ENCODE measurements around the gene NIPA2.

Gene NIPA2

GRCh38 chr15:22902046-22902445, 63.6 kb downstream of the NIPA2 start:
- DNase-seq (ENCODE audit: low read depth in 1 of 2, low spot score in 1 of 2) = no peak

DNA sequence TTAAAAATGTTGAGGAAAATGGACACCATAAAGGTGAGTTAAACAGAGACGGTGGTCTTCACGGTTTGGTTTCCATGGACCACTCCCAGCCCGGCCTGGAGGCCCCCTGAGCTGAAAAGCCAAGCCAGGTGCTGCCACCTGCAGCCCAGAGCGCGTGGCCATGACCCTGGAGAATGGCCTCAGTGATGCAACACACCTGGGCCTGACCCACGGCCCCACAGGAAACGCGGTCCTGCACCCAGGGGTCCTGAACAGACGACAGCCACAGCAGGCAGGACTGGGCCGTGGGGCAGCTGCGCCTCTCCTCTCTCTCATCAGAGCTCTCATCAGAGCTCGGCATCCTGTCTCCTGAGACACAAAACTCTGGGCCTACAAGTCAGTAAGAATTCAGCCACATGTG, 64.1 kb downstream of the NIPA2 start:
- no peak for DNase-seq (ENCODE audit: low read depth in 1 of 2, low spot score in 1 of 2)

DNA sequence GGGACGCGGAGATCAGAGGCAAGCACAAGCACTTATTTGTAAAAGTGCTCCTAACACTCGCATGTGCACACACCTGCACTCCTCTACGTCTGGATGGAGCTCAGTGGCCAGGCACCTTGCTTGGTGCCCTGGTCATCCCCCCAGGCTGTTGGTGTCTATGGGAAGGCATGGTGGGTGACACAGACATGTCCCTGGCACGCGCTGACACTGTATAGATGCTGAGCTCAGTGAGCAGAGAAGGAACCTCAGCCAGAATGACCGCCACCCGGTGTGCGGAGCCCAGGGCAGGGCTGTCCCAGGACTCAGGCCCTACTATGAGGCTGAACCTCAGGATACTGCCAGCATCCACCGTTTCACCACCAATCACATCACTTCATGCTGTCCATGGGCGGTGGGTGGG, 64.5 kb downstream of the NIPA2 start:
- DNase-seq (ENCODE audit: low read depth in 1 of 2, low spot score in 1 of 2) = no peak

GRCh38 chr15:22903427-22903826, 65.0 kb downstream of the NIPA2 start:
- DNase-seq (ENCODE audit: low read depth in 1 of 2, low spot score in 1 of 2) = no peak

DNA sequence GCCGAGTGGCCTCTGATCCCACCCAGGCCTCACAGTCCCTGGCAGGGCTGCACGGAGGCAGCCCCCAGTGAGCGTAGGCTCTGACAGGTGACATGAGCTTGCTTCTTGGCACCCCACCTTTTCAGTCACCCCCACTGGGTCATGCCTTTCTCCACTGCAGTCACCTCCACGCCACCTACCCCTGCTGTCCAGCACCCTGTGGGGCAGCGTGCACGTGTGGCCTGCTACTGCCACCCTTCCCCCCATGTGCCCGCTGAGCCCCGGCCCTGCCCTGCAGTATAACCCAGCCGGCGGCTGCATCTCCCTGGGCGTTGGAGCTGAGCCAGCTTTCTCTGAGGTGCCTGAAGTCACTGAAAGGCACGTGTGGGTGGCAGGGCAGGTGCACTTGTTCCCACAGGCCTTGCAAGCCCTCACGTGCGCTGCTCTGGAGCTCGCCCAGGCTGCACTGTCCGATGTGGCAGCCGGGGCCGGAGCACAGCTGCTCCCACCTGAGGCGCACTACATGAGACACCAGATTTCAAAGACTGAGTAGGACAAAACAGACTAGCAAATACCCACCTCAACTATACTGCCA, 65.6 kb downstream of the NIPA2 start:
- no peak for DNase-seq (ENCODE audit: low read depth in 1 of 2, low spot score in 1 of 2)

GRCh38 chr15:22904736-22905135, 66.3 kb downstream of the NIPA2 start:
- DNase-seq (ENCODE audit: low read depth in 1 of 2, low spot score in 1 of 2) = no peak

- no peak for DNase-seq (ENCODE audit: low read depth in 1 of 2, low spot score in 1 of 2)
Measured at GRCh38 chr15:22907161-22907950, 68.9 kb downstream of the NIPA2 start.

GRCh38 chr15:22908830-22909229, 70.4 kb downstream of the NIPA2 start:
- DNase-seq (ENCODE audit: low read depth in 1 of 2, low spot score in 1 of 2) = no peak

DNA sequence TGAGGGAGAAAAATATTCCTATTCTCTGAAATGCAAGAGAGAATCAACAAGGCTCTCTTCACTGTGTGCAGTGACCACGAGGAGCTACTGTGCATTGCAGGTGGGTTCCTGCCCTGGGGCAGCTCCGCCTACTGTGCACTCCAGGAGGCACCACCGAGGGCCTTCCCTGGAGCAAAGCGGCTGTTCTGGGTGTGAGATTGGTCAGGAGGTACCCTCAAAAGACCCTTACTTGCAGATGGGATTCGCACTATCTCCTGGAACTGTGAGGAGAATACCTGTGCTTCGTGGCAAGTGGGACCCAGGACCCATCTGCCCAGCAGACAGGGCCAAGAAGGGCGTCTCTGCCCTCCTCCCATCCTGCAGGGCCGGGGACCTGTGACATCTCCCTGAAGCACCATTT, 72.8 kb downstream of the NIPA2 start:
- DNase-seq (ENCODE audit: low read depth in 1 of 2, low spot score in 1 of 2) = no peak

DNA sequence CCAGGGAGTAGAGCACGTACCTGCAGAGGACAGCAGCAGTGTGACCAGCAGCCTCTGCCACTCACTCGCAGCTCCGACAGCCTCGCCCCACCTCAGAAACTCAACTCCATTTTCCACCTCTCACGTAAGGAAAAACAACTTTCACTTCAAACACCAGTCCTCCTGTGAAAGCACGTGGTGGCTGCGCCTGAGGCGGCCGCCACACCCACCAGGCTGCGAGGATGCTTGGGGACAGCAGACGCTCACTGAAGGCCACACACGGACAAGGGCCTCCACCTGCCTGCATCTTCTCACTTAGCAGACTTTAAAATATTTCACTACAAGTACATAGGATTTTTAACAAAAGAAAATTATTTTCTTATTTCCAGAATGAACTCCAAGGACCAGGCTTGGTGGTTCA, 73.8 kb downstream of the NIPA2 start:
- DNase-seq (ENCODE audit: low read depth in 1 of 2, low spot score in 1 of 2) = no peak

- DNase-seq (ENCODE audit: low read depth in 1 of 2, low spot score in 1 of 2) = no peak
Measured at GRCh38 chr15:22913646-22914380, 75.3 kb downstream of the NIPA2 start.

DNA sequence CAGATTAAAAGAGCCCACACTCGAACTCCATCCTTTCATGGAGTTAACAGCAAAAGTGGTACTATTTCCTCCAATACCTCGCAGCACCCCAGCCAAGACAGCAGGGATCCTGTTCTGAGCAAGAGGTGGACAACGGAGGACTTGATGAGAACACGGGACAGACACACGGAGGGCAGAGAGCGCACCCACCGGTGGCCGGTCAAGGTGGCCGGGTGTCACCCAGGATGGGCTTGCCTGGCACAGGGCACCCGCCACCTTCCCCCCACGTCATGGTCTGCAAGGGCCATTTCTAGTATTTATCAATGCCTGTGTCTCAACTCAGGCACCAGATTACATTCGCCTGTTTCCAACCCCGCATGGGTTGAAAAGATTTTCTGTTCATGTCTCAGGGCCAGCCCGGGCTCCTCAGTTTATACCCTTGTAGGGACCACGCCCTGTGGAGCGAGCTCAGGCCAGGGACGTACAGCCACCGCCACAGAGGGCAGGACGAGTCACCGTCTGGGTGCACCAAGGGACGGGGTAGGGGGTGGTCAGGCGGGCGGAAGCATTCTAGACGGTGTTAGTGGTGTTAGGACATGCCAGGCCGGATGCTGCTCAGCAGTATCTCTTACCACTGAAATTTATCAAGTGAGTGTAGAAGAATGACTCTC, 77.5 kb downstream of the NIPA2 start:
- DNase-seq (ENCODE audit: low read depth in 1 of 2, low spot score in 1 of 2) = no peak

DNA sequence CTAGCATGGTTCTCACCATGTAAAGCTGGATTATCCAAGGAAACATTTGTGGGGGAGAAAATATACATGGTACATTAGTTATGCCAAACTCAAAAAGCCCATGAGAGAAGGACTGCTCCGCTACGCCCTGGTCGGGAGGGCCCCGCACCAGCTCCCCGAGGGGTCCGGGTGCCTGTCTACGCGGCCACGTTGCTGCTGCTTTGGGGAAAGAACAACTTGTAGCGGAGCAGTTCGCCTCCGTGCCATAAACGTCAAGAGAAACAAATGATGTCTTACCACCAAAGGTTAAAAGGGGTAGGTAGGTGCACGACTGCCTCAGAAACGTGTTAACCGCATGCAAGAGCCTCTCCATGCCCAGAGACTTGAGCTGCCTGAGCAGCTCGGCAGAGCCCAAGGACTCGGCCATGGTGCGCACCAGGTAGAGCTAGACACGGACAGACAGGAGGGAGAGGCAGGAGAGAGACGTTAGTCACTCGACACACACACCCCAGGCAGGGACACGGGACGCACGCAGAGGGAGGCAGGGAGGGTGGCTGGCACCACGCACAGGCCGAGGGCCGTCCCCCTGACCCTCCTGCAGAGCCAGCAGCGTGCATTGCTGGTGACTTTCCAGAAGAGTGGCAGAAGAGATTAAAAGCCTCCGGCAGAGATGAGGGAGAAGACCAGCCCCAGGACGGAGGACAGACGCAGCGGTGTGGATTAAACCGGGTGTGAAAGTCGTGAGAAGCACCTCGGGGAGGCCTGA, 78.3 kb downstream of the NIPA2 start:
- no peak for DNase-seq (ENCODE audit: low read depth in 1 of 2, low spot score in 1 of 2)

- DNase-seq (ENCODE audit: low read depth in 1 of 2, low spot score in 1 of 2) = no peak
Measured at GRCh38 chr15:22917556-22917955, 79.1 kb downstream of the NIPA2 start.

Data from stimulated activated CD4-positive, alpha-beta T cell treated with anti-CD3 and anti-CD28 coated beads, Interleukin-15, amount 100 ng/mL, for 1 hour (primary cell).